SW480 (cell line): ENCODE results near the gene GABPB2.
A peak's percentile ranks its signal among the peaks of the same experiment; 100 is the strongest.

Experiments
- DNase-seq: peaks from one replicate; pipeline ENCODE4 v3.0.0-alpha.2; 2016; ENCODE audit warnings: low spot score

The GABPB2 gene

DNA sequence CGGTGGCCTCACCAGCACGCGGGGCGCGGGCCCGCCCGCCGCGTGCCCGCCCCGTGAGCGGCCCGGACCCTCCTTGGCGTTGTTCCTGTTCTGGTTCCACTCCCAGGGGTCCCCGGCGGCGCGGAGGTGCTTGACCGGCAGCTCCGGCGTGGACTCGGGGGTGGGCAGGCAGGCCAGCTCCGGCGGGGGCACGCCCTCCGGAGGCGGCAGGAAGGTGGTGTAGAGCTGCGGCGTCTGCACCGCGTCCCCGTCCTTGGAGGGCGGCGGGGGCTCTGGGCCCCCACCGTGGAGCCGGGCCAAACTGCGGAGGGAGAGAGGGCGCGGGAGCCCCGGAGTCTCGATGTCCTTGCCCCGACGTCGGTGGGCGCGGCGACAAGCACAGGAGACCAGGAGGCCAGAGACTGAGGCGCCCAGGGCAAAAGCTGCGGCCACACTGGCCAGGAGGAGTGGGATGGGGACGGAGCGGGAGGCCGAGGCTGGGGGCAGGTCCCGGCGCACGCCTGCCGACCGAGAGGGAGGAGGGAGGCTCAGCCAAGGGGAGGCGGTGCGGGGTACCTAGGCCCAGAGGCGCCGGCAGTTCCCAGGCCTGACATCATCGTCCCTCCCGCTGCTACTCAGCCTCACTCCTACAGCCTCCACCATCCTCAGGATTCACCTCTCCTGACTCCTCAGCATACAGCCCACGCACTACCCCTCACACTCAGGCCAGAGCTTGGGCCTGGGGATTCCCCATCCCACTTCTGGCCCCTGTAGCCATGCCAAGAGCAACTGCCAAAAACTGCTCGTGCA lies 62.7 kb downstream of the GABPB2 start:
- DNase-seq: no peak

DNA sequence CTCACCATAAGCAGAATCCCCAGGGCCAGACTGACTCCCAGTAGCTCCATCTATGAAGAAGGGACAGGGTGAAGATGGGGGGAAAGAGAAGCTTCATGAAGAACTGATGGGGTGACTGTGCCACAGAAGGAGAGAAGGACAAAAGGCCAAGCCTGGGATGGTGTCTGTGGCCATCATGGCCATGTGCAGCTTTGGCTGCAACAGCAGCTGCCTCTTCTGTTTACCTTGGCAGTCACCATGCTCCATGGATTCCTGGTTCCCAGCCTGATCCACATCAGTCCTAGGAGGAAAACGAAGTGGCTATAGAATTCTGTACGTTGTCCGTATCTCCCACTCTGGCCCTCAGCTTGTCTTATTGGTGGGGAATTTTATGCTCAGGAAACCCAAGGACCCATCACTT lies 63.8 kb downstream of the GABPB2 start:
- DNase-seq: no peak

DNA sequence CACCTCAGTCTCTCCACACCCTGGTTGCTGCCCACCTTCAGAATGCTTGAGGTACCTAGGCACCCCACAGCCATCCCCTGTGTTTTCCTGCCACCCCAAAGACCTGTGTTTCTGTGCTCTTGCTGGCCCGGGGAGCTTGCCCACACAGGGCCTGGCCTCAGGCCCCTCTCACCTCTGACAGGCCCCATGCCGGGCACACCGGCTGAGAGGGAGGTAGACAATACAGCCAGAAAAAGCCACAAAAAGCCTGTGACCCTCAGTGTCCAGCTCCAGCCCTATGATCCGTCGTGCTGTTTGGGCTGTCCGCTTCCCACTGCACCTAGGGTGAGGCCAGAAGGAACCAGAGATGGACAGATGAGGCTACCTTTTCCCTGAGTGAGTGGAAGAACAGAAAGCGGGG lies 64.4 kb downstream of the GABPB2 start:
- no peak for DNase-seq

DNA sequence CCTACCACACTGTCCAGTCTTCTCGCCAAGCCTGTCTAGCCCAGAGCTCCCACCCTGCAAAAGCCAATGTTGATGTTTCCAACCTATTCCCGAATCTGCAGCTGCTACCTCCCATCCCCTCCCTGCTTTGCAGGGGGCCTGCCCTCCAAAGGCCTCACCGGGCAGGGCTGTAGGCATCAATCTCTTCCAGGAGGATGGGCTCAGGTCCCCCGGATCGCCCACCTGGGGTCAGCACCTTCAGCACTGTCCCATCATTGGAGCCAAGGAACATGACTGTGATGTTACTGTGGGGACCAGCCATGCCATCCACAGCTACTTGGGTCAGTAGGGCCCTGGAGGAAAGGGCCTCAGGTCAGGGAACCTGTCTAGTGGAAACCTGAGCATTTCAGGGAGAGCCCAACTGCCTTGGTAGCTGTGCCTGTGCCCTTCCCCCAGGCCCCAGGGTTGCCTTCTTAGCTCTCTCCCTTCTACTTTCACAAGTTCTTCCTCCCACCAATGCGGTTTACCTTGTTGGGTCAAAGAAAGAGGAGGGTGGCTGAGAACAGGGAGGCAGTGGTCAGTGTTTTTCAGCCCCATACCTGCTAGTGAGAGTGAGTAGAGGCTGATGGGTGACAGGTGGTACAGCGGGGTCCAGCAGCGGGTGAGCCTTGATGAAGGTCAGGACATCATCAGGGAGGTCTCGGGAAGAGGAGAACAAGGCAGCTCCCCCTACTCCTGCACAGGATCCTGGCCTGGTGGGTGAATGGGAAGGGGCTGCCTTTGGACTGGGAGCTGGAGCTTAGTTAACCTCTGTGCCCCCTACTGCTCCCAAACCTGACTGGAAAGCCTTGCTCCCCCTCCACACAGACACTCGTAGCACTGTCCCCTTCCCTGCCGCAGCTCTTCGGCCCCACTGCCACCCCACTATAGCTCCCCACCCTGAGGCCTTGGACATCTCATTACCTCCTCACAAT lies 65.1 kb downstream of the GABPB2 start:
- no peak for DNase-seq

DNA sequence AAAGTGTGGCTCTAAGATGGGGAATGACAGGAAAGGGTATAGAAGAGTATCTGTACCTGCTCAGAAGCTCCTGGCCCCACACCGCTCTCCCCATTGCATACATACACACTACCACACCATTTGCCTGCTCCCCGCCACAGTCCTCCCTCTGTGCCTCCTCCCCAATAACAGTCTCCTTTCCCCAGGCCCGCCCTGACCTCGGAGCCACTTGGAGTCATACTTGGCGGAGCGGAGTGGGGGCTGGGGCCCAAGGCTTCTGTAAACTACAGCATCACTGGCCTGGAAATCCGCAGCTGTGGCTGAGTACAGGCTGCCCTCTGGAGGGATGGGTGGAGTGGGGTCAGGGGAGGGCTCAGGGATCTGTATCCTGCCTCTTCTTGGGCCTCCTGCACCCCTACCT lies 67.2 kb downstream of the GABPB2 start:
- DNase-seq: no peak

DNA sequence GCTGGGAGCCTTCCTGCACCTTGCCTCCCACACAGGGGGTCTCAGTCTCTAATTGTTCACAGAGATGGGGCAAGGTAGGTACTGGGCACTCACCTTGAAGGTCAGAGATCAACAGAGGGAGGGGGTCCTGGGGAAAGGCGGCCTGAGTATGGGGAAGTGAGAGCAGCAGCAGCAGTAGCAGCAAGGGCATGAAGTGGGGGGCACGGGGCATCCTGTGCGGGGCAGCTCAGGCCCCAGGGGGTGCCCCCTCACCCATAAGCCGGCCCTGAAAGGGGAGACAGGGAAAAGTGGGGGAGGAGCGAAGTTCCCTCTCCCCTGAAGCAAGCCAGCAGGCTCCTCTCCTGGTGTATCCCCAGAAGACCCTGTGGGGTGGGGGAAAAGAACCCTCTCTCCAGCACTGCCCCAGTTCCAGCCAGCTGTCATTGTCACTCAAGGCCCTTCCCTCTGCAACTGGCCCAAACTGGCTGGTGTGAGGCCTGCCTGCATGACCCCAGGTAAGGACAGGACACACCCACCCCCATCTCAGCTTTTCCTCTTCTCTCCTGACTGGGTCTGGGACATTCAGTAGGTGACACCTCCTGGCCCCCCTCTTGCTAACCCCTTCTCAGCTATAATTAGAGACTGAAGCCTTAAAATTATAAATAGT lies 72.0 kb downstream of the GABPB2 start:
- no peak for DNase-seq

DNA sequence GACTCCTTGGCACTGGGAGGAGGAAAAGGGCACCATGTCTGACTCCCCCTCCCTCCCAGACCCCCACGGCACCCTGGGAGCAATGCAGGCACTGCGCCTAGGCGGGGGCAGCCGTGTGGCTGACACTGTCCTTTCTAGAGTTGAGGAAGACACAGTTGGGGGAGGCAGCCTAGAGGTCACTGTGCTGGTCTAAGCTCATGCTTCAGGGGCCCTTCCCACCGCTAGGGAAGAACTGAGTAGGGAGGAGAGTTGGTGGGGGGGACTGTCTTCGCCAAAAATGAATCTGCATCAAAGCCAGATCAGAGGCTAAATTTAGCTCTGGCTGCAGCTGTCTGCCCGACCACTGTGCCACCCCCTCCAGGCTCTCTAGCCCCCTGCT lies 72.5 kb downstream of the GABPB2 start:
- no peak for DNase-seq

DNA sequence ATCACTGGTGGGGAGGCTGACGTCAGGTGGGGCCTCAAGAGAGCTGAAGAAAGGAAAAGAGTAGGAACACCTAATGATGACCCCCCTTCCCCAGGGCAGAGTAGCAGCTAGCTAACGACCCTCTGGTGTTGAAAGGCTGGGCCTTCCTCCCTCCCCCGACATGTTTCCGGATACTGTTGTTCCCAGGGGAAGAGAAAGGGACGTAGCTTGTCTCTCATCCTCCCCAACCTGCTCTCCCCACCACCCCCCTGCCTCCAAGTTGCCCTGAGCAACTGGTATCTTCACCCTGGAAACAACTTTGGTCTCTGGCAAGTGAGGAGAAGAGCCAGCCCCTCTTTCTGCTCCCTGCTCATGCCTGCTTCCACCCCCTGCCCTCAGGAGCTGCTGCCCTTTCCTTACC lies 73.4 kb downstream of the GABPB2 start:
- no peak for DNase-seq

DNA sequence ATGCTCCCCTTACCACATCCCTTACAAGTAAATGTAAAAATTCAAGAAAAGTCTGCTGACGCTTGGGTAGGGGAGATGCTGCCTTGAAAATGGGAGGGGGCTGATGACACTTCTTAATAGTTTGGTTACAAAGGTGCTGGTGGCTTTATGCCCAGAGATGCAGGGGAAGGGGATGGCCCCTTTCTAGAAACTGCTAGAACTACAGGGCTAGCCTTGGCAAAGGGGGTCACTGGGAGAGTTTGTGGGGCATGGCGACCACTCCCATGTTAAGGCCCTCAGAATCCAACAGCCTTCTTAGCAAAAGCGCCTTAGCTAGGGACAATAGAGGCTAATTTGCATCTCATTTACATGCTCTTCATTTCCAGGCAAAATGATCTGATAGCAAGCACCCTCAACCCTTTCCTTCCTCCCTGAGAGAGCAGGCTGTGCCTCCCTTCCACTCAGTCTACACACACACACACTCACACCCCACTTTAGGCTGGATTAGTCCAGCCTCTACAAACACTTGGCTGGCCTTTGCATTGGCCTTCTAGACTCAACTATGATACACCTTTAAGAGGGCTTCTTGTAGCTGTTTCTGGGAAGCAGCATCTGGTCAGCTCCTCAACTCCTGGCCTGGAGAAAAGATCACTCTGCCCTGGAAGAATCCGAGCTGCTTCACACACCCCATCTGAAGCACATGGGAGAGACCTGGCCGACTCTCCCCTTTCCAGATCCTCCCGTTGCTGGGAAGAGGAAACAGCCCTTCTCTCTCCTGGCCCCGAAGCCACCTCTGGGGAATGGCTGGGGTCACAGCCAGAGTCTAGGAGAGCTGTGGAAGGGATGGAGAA lies 74.1 kb downstream of the GABPB2 start:
- no peak for DNase-seq

DNA sequence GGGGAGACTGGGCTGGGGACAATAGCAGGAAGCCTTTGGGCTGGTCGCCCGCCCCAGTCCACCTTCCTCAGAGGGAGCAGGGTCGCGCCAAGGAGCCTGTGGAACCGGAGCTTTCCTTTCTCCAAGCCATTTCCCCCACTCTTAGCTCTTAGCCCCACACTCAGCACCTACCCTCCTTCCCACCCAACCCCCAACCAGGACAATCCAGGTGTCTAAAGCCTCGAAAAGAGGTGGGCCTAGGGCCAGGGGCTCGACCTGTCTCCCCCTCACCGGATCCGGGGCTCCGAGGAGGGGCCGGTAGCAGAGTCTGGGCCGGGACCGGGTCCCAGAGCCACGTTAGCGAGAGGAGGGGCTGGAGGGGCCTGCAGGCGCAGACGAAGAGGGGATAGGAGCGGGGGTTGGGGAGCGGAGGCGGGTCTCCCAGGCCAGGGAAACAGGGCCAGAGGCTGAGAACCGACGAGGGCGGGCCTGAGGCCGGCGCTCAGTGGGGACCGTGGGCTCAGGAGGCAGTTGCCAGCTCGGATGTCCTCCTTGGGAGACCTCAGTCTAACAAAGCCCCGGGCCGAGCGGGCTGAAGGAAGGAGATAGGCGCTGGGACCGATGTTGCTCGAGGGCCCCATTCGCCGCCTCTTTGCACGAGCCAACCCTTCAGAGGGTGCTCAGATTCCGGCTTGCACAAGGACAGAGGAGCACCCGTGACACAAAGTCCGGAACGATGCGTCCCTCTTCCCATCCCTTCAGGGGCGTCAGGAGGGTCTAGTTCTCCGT lies 74.9 kb downstream of the GABPB2 start:
- no peak for DNase-seq

DNA sequence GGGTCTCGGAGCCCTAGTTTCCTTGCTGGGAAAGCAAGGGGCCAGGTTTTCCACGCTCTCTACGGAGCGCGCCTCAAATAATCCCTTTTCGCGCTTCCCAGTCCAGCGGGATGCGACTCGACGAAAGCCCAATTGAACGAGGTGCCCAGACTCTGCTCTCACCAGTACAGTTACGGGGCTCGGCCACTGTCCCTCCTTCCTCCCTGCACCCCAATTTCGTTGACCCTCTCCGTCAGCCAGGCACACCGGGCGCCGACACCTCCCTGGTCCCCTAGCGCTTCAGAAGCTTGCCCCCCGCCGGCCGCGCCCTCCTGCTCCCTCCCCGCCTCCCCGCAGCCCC lies 75.5 kb downstream of the GABPB2 start:
- DNase-seq: no peak

DNA sequence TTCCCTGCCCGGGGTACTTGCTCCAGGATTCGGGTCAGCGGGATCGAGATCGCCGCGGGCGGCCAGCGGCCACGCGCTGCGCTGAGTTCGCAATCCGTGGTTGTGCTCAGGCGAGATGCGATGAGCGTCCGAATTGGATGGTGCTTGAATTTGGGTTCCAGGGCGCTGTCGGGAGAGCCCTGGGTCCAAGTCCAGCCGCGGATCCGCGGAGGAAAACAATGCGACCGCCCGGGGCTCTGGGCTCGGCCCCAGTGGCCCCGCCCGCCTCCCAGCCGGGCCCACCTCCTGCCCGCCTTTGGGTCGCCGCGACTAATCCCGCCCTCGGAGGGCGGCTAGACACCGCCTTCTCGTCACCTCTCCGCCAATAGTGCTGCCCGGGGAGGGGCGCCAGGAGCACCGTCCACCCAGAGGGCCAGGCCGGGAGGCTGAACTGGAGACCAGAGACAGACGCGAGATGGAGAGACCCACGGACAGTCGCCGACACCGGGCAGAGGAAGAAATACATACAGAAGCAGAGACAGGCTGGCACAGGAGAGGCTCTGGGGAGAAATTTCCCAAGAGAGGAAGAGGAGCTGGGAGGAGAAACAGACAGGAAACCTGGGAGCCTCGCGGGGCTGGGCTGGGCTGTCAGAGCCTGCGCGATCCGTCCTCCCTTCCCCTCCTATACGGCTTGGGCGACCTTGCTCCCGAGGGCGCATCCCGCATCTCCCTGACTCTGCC lies 76.0 kb downstream of the GABPB2 start, which contains the start of gene SEMA6C:
TSS of gene SEMA6C (minus strand) at position 220 of the 720 bp plus-strand sequence. CDS start 4,010 bp downstream, outside the sequence.
- DNase-seq: peak; percentile 85

DNA sequence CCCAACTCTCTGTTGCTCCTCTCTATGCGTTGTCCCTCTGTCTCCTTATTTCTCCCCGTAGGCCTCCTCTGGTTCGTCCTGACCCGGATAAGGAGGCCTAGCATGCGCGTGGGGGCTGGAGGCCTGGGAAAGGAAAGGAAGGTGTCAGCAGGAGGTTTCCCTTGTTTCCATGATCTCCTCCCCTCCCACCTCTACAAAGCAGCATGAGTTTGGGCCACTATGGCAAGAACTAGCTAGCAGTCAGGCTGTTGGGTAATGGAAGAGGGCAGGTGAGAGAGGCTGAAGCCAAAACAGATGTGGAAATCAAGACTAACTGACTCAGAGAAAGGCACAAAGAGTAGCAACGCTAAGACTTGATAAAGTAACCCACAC lies 76.6 kb downstream of the GABPB2 start:
- DNase-seq: no peak

DNA sequence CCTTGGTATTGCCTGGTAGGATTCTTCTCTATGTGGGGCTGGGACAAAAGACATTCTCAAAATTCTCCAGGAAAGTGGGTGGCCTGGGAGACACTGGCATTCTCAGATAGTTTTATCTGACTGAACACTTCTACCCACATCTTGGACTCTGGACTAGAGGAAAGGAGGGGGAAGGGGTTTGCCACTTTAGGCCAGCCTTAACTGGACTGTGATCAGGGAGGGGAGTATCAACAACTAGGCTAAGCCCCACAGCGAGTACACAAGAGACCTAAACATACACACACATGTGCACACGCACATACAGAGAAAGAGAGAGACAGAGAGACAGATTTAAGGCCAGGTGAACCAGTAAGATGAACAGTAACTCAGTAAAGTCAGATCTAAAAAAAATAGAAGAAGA lies 77.1 kb downstream of the GABPB2 start:
- DNase-seq: no peak

DNA sequence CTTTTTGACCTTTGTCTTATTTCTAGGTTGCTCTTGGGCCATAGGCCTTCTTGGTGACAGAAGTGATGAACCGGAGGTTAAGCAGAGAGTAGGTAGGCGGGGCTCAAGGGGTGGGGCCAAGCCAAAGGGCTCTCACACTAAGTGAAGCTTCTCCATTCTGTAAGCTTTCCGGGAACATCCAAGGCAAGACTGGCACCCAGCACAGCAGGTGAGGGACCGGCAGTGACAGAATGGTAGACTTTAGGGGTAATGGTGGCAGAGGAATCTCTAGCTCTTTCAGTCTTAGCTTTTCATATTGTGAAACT lies 85.9 kb downstream of the GABPB2 start, which contains the start of gene TNFAIP8L2:
TSS of gene TNFAIP8L2 (plus strand) at position 135 of the 305 bp plus-strand sequence. CDS start 2,049 bp downstream, outside the sequence.
- no peak for DNase-seq

DNA sequence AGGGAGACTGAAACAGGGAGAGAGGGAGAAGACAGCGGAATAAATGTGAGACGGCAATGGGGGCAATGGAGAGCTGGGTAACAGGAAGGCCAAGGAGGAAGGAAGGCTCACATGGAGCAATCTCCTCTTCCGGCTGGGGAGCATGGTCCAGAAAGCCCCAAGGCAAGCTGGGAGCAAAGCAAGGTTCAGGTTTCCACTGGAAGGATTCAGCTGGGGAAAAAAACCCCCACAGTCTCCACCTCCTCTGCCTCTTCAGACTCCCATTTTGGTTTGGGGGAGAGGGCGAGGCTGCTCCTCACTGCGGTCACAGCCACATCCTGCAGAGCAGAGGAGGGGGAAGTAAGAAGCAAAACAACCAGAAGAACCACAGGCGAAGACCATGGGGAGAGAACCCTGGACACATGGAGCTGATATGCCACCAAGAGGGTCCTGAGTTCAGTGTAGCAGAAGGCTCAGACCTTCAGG lies 86.5 kb downstream of the GABPB2 start:
- DNase-seq: no peak

DNA sequence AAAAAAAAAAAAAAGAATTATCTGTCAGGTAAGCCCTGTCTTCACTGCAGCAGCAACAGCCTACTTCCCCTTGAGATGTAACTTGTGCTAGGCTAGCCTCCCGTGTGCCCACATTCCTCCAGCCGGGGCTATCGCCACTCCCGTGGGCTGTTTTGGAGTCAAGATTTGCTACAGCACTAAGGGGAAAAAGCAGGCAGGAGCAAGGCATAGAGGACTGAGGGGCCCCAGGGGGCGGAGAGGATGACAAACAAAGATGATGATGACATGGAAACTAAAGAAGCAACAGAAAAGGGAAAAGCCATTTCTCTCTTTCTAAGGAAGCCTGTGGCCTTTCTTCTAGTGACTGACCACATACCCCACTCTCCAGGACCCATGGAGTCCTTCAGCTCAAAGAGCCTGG lies 87.8 kb downstream of the GABPB2 start:
- no peak for DNase-seq

DNA sequence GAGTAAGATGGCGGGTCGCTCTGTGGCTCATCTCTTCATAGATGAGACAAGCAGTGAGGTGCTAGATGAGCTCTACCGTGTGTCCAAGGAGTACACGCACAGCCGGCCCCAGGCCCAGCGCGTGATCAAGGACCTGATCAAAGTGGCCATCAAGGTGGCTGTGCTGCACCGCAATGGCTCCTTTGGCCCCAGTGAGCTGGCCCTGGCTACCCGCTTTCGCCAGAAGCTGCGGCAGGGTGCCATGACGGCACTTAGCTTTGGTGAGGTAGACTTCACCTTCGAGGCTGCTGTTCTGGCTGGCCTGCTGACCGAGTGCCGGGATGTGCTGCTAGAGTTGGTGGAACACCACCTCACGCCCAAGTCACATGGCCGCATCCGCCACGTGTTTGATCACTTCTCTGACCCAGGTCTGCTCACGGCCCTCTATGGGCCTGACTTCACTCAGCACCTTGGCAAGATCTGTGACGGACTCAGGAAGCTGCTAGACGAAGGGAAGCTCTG lies 88.2 kb downstream of the GABPB2 start:
- DNase-seq: no peak

DNA sequence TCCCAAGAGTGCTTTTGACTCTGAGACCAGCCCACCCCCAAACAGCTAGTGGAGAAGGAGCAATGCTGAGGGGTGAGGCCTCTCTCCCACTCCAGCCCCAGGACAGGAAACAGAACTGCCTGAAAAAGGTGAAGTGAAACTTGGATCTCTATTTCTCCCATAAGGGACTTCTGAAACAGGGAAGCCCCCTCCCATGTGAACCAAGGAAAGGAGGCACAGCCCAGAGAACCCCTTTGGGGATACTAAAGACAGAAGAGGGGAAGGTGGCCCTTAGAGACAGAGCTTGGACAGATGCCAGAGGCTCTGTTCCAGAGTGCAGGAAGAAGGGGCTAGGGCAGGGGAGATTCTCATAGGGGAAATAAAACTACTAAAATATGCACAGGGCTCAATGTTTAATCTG lies 88.8 kb downstream of the GABPB2 start:
- no peak for DNase-seq

DNA sequence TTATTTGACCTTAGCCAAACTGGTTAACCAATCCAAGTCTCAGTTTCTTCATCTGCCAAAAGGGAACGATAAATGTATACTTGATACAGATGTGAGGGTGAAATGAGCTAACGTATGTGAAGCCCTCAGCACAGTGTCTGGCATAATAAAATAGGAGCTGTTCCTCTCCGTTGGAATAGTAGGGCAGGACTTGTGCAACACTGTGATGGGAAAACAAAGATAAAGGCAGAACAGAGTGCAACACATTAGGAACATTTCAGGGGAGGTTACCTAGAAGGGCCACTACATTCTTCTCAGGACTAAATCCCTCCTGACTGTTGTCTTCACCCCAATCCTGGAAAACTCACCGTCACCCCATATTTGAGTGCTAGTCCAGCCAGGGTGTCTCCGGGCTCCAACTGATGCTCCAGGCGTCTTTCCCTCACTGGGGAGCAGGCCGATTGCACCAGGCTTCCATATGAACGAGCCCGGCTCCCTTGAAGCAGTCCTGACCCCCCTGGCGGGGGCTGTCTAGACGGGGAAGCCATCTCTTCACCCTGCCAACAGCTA lies 94.2 kb downstream of the GABPB2 start:
- no peak for DNase-seq
